Measurements from ENCODE around the gene TGFB1.

Gene TGFB1

GRCh38 chr19:41318696-41319499 is 34.8 kb downstream of the TGFB1 start:
- DNase-seq (ENCODE audit: low read depth) = peak; percentile 14
- no peak overlapping the region for H3K4me3 ChIP-seq (ENCODE audit: low read length)
- no peak for TF ChIP-seq CTCF (IDR thresholded peaks at IDR 0.05; ENCODE audit: insufficient read depth, low read depth, low read length, missing control alignments)

GRCh38 chr19:41316306-41316920 is 37.3 kb downstream of the TGFB1 start:
- DNase-seq (ENCODE audit: low read depth) = no peak
- H3K4me3 ChIP-seq (ENCODE audit: low read length) = no peak overlapping the region
- no peak for TF ChIP-seq CTCF (IDR thresholded peaks at IDR 0.05; ENCODE audit: insufficient read depth, low read depth, low read length, missing control alignments)

- TF ChIP-seq CTCF (IDR thresholded peaks at IDR 0.05; ENCODE audit: insufficient read depth, low read depth, low read length, missing control alignments) = no peak
- DNase-seq (ENCODE audit: low read depth) = no peak
- no peak overlapping the region for H3K4me3 ChIP-seq (ENCODE audit: low read length)
Measured at GRCh38 chr19:41311613-41312012, 42.1 kb downstream of the TGFB1 start.

- peak; percentile 18 for DNase-seq (ENCODE audit: low read depth)
- peak overlapping the region; percentile 99 for H3K4me3 ChIP-seq (ENCODE audit: low read length)
- no peak for TF ChIP-seq CTCF (IDR thresholded peaks at IDR 0.05; ENCODE audit: insufficient read depth, low read depth, low read length, missing control alignments)
Measured at GRCh38 chr19:41311072-41311471, 42.6 kb downstream of the TGFB1 start.

GRCh38 chr19:41310033-41310831 is 43.5 kb downstream of the TGFB1 start, which contains the start of gene CCDC97:
Gene CCDC97 (plus strand): TSS chr19:41310172. CDS start chr19:41310311, 139 bp downstream.
- peak within 1 kb of the TSS; percentile 99 for H3K4me3 ChIP-seq (ENCODE audit: low read length)
- no peak for TF ChIP-seq CTCF (IDR thresholded peaks at IDR 0.05; ENCODE audit: insufficient read depth, low read depth, low read length, missing control alignments)
- DNase-seq (ENCODE audit: low read depth) = peak; percentile 86

GRCh38 chr19:41309180-41310032 is 44.3 kb downstream of the TGFB1 start:
- peak overlapping the region; percentile 99 for H3K4me3 ChIP-seq (ENCODE audit: low read length)
- peak; percentile 37 for DNase-seq (ENCODE audit: low read depth)
- no peak for TF ChIP-seq CTCF (IDR thresholded peaks at IDR 0.05; ENCODE audit: insufficient read depth, low read depth, low read length, missing control alignments)

All from epithelial cell of esophagus (primary cell).